Inflammatory macrophage treated with lipopolysaccharide for 4 hours (primary cell): ENCODE results near the gene LIX1L.

ENCODE experiments used
- DNase-seq: peaks from one replicate; pipeline ENCODE4 v3.0.0-alpha.2; 2020

Gene LIX1L

GRCh38 chr1:145891587-145892485, 66.0 kb downstream of the LIX1L start:
- DNase-seq = peak; percentile 65

DNA sequence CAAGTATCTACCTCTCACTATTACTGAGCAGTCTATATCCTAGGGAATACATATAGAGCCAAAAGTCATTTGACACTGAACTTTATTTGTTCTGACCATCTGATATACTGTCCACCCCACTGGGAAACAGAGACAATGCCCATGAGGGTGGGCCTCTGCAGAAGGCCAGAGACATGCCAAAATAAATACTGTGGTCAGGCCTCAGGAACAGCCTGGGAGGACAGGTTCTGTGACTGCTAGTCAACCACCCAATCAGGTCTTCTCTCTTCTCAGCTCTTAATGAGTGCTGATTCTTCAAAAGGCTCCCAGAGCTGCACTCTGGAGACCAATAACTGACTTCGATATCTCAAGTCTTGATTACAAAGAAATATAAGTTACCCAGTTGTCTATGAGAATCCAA, 66.7 kb downstream of the LIX1L start:
- DNase-seq = no peak

DNA sequence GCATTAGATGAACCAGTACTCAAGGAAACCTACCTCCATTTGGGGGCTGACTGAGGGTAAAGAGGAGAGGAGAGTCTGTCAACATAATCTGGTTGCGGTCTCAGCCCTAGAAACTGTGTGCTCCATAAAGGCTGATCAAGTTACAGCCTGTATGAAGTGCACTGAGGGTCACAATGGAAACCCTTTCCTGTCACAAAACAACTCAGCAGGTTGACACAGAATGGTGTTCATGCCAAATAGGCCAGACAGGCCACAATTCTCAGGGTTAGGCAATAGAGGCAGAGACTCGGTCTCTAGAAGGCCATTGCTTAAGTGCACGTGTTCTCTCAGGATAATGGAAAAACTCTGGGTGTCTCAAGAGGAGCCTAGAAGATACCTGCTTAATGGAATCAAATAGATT, 68.1 kb downstream of the LIX1L start:
- no peak for DNase-seq

GRCh38 chr1:145887631-145888030, 70.2 kb downstream of the LIX1L start:
- no peak for DNase-seq

DNA sequence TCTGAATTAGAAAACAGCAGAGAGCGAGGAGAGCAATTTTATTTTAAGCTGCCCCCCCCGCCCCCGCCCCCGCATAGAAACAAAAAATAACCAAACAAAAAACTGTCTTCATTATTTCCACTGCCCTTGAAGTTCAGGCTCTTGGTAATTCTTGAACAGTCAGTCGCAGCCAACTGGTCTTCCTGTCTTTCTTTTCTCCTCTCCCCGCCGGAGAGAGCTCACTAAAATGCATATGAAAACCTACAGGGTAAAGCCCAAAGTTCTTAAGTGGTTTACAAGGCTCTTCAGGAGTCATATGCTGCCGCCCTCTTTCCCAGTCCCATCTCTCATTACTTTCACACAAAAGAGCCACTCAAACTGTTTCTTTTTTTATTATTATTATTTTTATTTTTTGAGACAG, 71.0 kb downstream of the LIX1L start:
- DNase-seq = no peak

DNA sequence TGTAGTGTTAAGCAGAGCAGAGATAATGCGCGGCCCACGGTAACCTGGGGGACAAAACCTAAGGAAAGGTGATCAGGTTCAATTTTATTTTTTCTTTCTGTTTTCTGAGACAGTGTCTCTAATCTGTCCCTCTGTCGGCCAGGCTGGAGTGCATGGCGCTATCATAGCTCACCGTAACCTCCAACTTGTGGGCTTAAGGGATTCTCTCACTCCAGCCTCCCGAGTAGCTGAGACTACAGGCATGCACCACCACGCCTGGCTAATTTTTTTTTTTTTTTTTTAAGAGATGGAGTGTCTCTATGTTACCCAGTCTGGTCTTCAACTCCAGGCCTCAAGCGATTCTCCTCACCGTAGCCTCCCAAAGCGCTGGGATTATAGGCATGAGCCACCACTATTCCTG, 71.4 kb downstream of the LIX1L start:
- DNase-seq = no peak

GRCh38 chr1:145885738-145886287, 72.0 kb downstream of the LIX1L start, which contains the start of gene ANKRD35:
Gene ANKRD35 (minus strand): TSS chr1:145885866. CDS start chr1:145885758, 108 bp downstream.
- DNase-seq = peak; percentile 84

GRCh38 chr1:145884675-145885074, 73.1 kb downstream of the LIX1L start:
- DNase-seq = no peak
